Mucosa of descending colon (tissue), 3 donors: Measurements from ENCODE around the gene ZNF550. TPM values are rescaled to one million over a fixed set of nuclear protein-coding genes. Genes with fewer than 3 reads are reported as not detected.

Source experiments
- ATAC-seq: fragments of 200-7000 bp; cut with Tn5 transposase; one replicate; pipeline ENCODE4 v1.9.1; 2020; ENCODE audit warnings: mild to moderate bottlenecking, moderate library complexity
- DNase-seq, 3 donors: peaks; one replicate each; pipeline ENCODE4 v3.0.0-alpha.2; 2020
- H3K36me3 ChIP-seq: fragments of 200-600 bp; one replicate; pipeline ENCODE4 v1.8.0; 2021; ENCODE audit warnings: low read depth, mild to moderate bottlenecking
- H3K4me1 ChIP-seq: fragments of 200-600 bp; one replicate; pipeline ENCODE4 v1.8.0; 2021; ENCODE audit warnings: low read depth, mild to moderate bottlenecking
- H3K4me3 ChIP-seq: fragments of 200-600 bp; one replicate; pipeline ENCODE4 v1.8.0; 2021; ENCODE audit warnings: mild to moderate bottlenecking
- H3K9me3 ChIP-seq: fragments of 200-600 bp; one replicate; pipeline ENCODE4 v1.8.0; 2021; ENCODE audit warnings: mild to moderate bottlenecking
- intact Hi-C, 2 donors: fragments of 100-400 bp; cut with DNase I in 1 of 2; cut with micrococcal nuclease in 1 of 2; formaldehyde crosslinking; loops; one replicate each; pipeline versions ENCODE4 v1.11.0 to v1.11.1; 2022; cut with DNase I, micrococcal nuclease
- long read RNA-seq, 2 donors: library from polyadenylated mRNA; unstranded; transcript quantifications; one replicate each; pipeline ENCODE4 v2.0.0, GENCODE V29; 2019 to 2021
- total RNA-seq, 3 donors: library from RNA; stranded (reverse); fragmentation: NEBNext Ultra II Directional in 2 of 3; extraction: Animal tissue kit (Norgen Biotek cat#: 25700) in 2 of 3; gene quantifications; one replicate each; pipeline versions ENCODE4 v1.2.1 to v1.2.4, GENCODE V29; 2021 to 2023
- TF ChIP-seq, protein P1 (sequence below): fragments of 200-600 bp; IDR thresholded peaks from one replicate; pipeline ENCODE4 v1.8.0; 2022; ENCODE audit warnings: antibody characterized with exemption, mild to moderate bottlenecking
- donor health status: DM: no; HTN: no; CAD: no; lungs with moderate emphysema.
- donor health status: DM: no; HTN: no; CAD: no.
- donor health status: DM: no; HTN: yes; CAD: no.

Gene ZNF550
- 1 to 10 TPM; 3.0 to 7.0 (median 4.5) TPM for total RNA-seq
- long read RNA-seq, donor 1, transcript ZNF550-205 (5 exons, 3,376 nt): major isoform, 5 of 7 reads
- long read RNA-seq, donor 1, partial matches to known transcripts: 0 of 7 reads
- long read RNA-seq, donor 1, other reads (novel, unspliced or antisense): 2 of 7 reads
- long read RNA-seq, donor 2: 0 reads

DNA sequence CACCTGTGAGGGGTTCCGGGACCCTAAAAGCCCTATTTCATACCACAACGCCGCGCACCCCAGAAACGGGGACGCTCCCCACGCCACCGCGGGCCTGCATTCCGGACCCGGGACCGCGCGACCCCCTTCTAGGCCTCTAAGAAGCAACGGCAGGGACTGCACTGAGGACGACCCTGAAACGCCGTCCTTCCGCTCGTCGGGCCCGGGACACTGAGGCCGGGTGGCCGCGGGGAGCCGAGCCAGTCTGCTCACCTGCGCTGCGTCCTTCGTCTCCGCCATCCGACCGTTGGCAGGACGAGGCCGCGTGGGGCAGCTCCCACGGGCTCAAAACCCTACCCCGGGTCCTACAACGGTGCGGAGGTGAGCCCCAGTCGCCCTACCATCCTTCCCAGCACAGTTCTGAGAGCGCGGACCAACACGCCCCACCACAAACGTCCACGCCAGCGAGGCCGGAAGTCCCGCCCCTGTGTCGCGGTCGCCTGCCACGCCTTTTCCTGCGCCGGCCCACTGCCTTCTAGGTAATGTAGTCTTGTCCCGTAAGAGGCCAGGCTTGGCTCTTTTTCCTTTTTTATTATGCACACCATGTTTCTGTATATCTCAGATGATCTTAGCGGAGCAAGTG is at the start of gene ZNF550:
ZNF550 (minus strand) TSS at position 460 of the 622 bp plus-strand sequence; CDS start at position 279, 181 bp downstream.
- Histone ChIP-seq H3K4me1 (no peaks in the 10 kb centered on the region), H3K4me3 (peak within 1 kb of the TSS; percentile 85), H3K9me3 (peaks cover 57% of the 10 kb centered on the region), H3K36me3 (peaks cover 4% of the 10 kb centered on the region)
- ATAC-seq (peak; percentile 100), DNase-seq (peak; percentile 93 to 94 (median 94))
- intact Hi-C loops: no loop called here
- TF ChIP-seq, protein P1, sequence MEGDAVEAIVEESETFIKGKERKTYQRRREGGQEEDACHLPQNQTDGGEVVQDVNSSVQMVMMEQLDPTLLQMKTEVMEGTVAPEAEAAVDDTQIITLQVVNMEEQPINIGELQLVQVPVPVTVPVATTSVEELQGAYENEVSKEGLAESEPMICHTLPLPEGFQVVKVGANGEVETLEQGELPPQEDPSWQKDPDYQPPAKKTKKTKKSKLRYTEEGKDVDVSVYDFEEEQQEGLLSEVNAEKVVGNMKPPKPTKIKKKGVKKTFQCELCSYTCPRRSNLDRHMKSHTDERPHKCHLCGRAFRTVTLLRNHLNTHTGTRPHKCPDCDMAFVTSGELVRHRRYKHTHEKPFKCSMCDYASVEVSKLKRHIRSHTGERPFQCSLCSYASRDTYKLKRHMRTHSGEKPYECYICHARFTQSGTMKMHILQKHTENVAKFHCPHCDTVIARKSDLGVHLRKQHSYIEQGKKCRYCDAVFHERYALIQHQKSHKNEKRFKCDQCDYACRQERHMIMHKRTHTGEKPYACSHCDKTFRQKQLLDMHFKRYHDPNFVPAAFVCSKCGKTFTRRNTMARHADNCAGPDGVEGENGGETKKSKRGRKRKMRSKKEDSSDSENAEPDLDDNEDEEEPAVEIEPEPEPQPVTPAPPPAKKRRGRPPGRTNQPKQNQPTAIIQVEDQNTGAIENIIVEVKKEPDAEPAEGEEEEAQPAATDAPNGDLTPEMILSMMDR: no peak

DNA sequence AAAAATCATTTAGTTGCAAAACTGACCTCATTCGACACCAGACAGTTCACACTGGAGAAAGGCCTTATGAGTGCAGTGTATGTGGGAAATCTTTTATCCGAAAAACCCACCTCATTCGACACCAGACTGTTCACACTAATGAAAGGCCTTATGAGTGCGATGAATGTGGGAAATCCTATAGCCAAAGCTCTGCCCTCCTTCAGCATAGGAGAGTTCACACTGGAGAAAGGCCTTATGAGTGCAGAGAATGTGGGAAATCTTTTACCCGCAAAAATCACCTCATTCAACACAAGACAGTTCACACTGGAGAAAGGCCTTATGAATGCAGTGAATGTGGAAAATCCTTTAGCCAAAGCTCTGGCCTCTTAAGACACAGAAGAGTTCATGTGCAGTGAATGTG is 47.3 kb upstream of the ZNF550 start:
- peaks cover 3% of the 10 kb centered on the region for H3K36me3 ChIP-seq
- no peak for DNase-seq
- H3K4me1 ChIP-seq: no peaks in the 10 kb centered on the region
- ATAC-seq: no peak
- H3K4me3 ChIP-seq: no peak overlapping the region
- peaks cover 86% of the 10 kb centered on the region for H3K9me3 ChIP-seq
- TF ChIP-seq, protein P1: no peak
- intact Hi-C loops: no loop called here

DNA sequence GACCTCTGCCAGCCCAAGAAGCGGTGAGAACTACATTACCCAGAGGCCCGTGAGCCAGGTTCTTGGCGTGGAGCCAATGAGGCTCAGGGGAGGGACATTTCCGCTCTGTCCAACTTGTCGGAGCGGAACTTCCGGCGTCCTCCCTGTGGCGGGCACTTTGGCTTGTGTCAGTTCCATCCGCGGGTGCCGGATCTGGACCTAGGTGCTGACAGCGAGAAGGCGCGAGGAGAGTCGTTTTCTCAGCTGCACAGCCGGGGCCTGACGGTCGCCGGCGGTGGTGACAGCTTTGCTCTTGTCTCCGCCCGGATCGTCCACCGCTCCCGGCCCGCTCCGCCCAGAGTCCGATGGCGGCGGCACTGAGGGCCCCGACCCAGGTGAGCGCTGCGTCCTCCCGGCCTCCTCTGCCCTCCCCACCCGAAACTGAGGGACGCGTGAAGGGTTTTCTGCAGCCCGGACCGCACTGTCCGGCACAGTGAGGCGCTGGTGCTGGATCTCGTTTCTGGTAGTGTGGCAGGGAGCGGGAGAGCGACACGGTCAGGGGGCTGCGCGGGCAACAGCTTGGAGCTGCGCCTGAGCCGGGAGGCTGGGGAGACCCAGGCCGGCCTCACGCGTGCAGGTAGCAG is 40.2 kb upstream of the ZNF550 start, which contains the start of gene ZNF530:
ZNF530 (plus strand) TSS at position 125 of the 623 bp plus-strand sequence. CDS start 4,461 bp downstream, outside the sequence.
- peaks cover 38% of the 10 kb centered on the region for H3K9me3 ChIP-seq
- ATAC-seq (peak; percentile 100), DNase-seq (peak; percentile 93 to 94 (median 94))
- intact Hi-C loops: no loop called here
- H3K4me1 ChIP-seq: peaks cover 8% of the 10 kb centered on the region
- peak within 1 kb of the TSS; percentile 31 for H3K4me3 ChIP-seq
- no peaks in the 10 kb centered on the region for H3K36me3 ChIP-seq
- TF ChIP-seq, protein P1: no peak

DNA sequence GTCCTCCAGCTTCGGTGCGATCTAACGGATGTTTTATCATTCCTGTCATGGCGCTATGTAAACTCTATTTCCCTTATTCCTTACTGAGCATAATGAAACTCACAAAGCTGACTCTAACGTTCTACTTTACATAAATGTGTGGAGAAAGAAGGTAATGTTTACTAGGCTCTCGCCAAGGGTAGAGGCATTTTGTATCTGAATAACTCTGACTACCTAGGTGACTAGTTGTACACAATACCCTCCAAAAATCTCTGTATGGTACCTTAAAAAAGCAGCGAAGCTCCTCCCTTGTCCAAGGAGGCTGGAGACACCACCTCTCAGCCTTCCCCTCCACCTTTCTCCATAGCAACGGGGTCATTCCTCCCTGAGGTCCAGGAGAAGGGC is 39.7 kb upstream of the ZNF550 start:
- TF ChIP-seq, protein P1: no peak

DNA sequence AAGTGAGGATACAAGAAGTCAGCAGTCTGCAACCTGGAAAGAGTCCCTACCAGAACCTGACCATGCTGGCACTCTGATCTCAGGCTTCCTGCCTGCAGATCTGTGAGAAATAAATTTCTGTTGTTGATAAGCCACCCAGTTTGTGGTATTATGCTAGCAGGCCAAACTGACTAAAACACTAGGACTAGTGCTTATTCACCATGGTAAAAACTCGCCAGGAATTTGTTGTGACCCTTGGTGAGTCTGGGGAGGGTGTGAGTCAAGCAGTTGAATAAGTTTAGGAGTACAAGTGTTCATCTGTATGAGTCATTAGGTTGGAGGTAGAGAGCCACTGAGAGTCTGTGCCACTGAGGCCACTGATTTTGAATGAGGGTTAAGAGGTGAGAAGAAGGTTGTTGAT is 27.9 kb upstream of the ZNF550 start:
- no peaks in the 10 kb centered on the region for H3K4me1 ChIP-seq
- intact Hi-C loops: no loop called here
- H3K9me3 ChIP-seq: peaks cover 84% of the 10 kb centered on the region
- no peak for ATAC-seq
- DNase-seq: no peak
- H3K4me3 ChIP-seq: no peak overlapping the region
- TF ChIP-seq, protein P1: no peak
- no peaks in the 10 kb centered on the region for H3K36me3 ChIP-seq

More for the DNA sequence above, 39.7 kb upstream of the ZNF550 start:
- intact Hi-C loops: no loop called here
- H3K4me3 ChIP-seq: peak overlapping the region; percentile 31
- ATAC-seq (no peak), DNase-seq (no peak)
- peaks cover 8% of the 10 kb centered on the region for H3K4me1 ChIP-seq
- H3K36me3 ChIP-seq: no peaks in the 10 kb centered on the region
- peaks cover 35% of the 10 kb centered on the region for H3K9me3 ChIP-seq
